ENCODE measurements around the gene BTK. TPM values are rescaled to one million over a fixed set of nuclear protein-coding genes. Genes with fewer than 3 reads are reported as not detected.

BTK gene
- total and polyA plus RNA-seq, 9 of the 15 experiments (the other 6 are each of a cell fraction or from before 2014, with no cell fraction given): 14.9 to 93.4 (median 65.2) TPM

DNA sequence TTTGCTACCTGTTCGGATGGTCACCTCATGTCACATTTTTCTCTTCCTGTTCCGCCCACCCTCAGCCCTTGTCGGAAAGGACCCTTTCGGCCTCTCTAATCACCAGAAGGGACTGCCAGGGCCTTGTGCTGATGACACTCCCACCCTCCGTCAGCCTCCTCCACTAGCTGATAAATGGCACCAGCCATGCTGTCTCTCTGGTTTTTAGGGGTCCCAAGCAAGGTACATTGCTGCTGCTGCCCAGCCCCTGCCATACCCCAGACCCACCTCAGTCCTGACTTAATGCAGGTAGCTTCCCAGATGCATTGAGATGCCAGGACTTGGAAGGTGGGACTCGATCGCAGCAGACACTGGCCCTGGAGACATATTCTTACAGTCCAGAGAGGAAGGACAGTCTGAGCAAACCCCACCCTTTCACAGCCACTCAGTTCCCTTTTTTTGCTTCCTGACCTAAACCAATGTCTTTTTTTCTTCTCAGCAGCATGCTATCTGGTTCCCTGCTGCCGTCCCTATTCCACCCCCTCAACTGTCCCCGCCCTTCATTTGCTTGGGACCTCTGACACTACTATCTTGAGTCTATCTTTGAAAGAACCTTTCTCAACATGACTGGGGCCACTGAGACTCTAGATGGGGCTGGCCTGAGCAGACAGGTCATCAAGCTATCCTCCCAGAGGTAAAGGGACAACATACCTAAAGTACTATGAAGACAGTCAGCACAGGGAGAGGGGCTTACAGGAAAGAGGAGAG lies at the start of gene BTK (continued):
- TF ChIP-seq ZNF444 (CRISPR knock-in tag; IDR thresholded peaks at IDR 0.05): no peak
- TF ChIP-seq CHD7 (IDR thresholded peaks at IDR 0.05; ENCODE audit: low read depth, low read length): no peak
- no peak for TF ChIP-seq ZSCAN29 (IDR thresholded peaks at IDR 0.05)
- no peak for TF ChIP-seq RFX7 (CRISPR knock-in tag; IDR thresholded peaks at IDR 0.05)
- TF ChIP-seq BRD4 (IDR thresholded peaks at IDR 0.05): no peak
- TF ChIP-seq HEY1 (CRISPR knock-in tag; IDR thresholded peaks at IDR 0.05; ENCODE audit: borderline replicate concordance): no peak
- peak; percentile 99 for TF ChIP-seq SPI1 (IDR thresholded peaks at IDR 0.05; ENCODE audit: borderline replicate concordance, low read depth, low read length)
- peak; percentile 74 for TF ChIP-seq PKNOX1 (IDR thresholded peaks at IDR 0.05)
- no peak for TF ChIP-seq HNRNPH1 (optimal IDR thresholded peaks at IDR 0.05; ENCODE audit: low read depth, low read length)
- TF ChIP-seq SMARCE1 (IDR thresholded peaks at IDR 0.05): peak; percentile 57; the same call in 1 of the 2 replicates
- peak in 1 of 2 experiments; percentile 59; a peak in 1 of 4 replicates for TF ChIP-seq SRF (CRISPR knock-in tag; IDR thresholded peaks at IDR 0.05)
- TF ChIP-seq, protein P1, sequence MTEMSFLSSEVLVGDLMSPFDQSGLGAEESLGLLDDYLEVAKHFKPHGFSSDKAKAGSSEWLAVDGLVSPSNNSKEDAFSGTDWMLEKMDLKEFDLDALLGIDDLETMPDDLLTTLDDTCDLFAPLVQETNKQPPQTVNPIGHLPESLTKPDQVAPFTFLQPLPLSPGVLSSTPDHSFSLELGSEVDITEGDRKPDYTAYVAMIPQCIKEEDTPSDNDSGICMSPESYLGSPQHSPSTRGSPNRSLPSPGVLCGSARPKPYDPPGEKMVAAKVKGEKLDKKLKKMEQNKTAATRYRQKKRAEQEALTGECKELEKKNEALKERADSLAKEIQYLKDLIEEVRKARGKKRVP (CRISPR knock-in tag; IDR thresholded peaks at IDR 0.05): no peak
- TF ChIP-seq, protein P2, sequence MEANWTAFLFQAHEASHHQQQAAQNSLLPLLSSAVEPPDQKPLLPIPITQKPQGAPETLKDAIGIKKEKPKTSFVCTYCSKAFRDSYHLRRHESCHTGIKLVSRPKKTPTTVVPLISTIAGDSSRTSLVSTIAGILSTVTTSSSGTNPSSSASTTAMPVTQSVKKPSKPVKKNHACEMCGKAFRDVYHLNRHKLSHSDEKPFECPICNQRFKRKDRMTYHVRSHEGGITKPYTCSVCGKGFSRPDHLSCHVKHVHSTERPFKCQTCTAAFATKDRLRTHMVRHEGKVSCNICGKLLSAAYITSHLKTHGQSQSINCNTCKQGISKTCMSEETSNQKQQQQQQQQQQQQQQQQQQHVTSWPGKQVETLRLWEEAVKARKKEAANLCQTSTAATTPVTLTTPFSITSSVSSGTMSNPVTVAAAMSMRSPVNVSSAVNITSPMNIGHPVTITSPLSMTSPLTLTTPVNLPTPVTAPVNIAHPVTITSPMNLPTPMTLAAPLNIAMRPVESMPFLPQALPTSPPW (CRISPR knock-in tag; IDR thresholded peaks at IDR 0.05): peak; percentile 69
